VCaP (cell line): ENCODE results near the gene SPRR2G.

Experiments
- H3K27ac ChIP-seq: fragments of 450-650 bp; 2 replicates; pipeline ENCODE4 v1.5.1; 2017
- TF ChIP-seq, protein P1 (sequence below): fragments of 450-650 bp; conservative IDR thresholded peaks from 2 replicates; pipeline ENCODE4 v1.5.1; 2017; ENCODE audit warnings: mild to moderate bottlenecking, moderate library complexity

SPRR2G gene

DNA sequence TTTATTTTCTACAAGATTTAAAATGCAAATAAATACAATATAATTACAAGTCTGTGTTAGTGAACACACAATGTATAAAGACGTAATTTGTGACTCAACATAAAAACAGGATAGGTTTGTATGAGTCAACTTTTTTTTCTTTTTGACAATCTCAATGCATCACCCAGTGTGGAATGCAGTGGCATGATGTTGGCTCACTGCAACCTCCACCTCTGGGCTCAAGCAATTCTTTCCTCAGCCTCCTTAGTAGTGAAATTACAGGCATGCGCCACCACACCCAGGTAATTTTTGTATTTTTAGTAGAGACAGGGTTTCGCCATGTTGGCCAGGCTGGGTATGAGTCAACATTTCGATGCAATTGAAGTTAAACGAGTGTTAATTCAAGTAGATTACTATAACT, 50.4 kb downstream of the SPRR2G start:
- H3K27ac ChIP-seq = no peak overlapping the region

More for the DNA sequence above, 50.4 kb downstream of the SPRR2G start:
- TF ChIP-seq, protein P1, sequence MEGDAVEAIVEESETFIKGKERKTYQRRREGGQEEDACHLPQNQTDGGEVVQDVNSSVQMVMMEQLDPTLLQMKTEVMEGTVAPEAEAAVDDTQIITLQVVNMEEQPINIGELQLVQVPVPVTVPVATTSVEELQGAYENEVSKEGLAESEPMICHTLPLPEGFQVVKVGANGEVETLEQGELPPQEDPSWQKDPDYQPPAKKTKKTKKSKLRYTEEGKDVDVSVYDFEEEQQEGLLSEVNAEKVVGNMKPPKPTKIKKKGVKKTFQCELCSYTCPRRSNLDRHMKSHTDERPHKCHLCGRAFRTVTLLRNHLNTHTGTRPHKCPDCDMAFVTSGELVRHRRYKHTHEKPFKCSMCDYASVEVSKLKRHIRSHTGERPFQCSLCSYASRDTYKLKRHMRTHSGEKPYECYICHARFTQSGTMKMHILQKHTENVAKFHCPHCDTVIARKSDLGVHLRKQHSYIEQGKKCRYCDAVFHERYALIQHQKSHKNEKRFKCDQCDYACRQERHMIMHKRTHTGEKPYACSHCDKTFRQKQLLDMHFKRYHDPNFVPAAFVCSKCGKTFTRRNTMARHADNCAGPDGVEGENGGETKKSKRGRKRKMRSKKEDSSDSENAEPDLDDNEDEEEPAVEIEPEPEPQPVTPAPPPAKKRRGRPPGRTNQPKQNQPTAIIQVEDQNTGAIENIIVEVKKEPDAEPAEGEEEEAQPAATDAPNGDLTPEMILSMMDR = no peak
